WTC11 (cell line): ENCODE data around the gene SLAMF7. TPM values are rescaled to one million over a fixed set of nuclear protein-coding genes. Genes with fewer than 3 reads are reported as not detected.

Source experiments
- ATAC-seq: fragments of 200-7000 bp; cut with Tn5 transposase; 2 replicates; pipeline ENCODE4 v1.10.0; 2021; ENCODE audit warnings: mild to moderate bottlenecking, moderate library complexity
- CTCF ChIA-PET: fragments of 300-600 bp; sonication (Branson Sonifier 250); formaldehyde crosslinking; loops from one replicate; lab custom pipeline; 2021; ENCODE audit warnings: antibody characterized with exemption; lab: Charles Lee
- POLR2A ChIA-PET: fragments of 350-600 bp; sonication (Branson Sonifier 250); formaldehyde crosslinking; loops from one replicate; lab custom pipeline; 2021; ENCODE audit warnings: antibody characterized with exemption; lab: Charles Lee
- DNase-seq: peaks from one replicate; pipeline ENCODE4 v3.0.0; 2021; ENCODE audit warnings: low spot score
- H3K27ac Mint-ChIP-seq: 2 replicates; pipeline ENCODE4 v1.8.0; 2021; ENCODE audit warnings: mixed read lengths
- H3K27me3 Mint-ChIP-seq: 2 replicates; pipeline ENCODE4 v1.8.0; 2021; ENCODE audit warnings: low read depth, mild to moderate bottlenecking, moderate library complexity, mixed read lengths
- H3K36me3 Mint-ChIP-seq: 2 replicates; pipeline ENCODE4 v1.8.0; 2021; ENCODE audit warnings: mixed read lengths
- H3K4me1 Mint-ChIP-seq: 2 replicates; pipeline ENCODE4 v1.8.0; 2022; ENCODE audit warnings: mixed read lengths
- H3K4me3 Mint-ChIP-seq: 2 replicates; pipeline ENCODE4 v1.8.0; 2021; ENCODE audit warnings: mild to moderate bottlenecking, moderate library complexity, mixed read lengths
- H3K9me3 Mint-ChIP-seq: 2 replicates; pipeline ENCODE4 v1.8.0; 2021; ENCODE audit warnings: mixed read lengths
- ATF1 ChIP-seq: sonication (generic); formaldehyde crosslinking; IDR thresholded peaks from 2 replicates; pipeline ENCODE4 v1.8.1; 2023; ENCODE audit warnings: mild to moderate bottlenecking, moderate library complexity, missing genetic modification reagents
- ESRRA ChIP-seq: sonication (generic); formaldehyde crosslinking; IDR thresholded peaks from 2 replicates; pipeline ENCODE4 v1.8.1; 2022; ENCODE audit warnings: mild to moderate bottlenecking, missing genetic modification reagents, borderline replicate concordance
- FOXJ3 ChIP-seq: sonication (generic); formaldehyde crosslinking; IDR thresholded peaks from 2 replicates; pipeline ENCODE4 v1.9.0; 2021; ENCODE audit warnings: missing genetic modification reagents, mild to moderate bottlenecking, borderline replicate concordance
- FOXK1 ChIP-seq: sonication (generic); formaldehyde crosslinking; IDR thresholded peaks from 2 replicates; pipeline ENCODE4 v1.8.0; 2022; ENCODE audit warnings: mild to moderate bottlenecking, moderate library complexity, missing genetic modification reagents
- GRHL2 ChIP-seq: fragments of 250-450 bp; sonication (Bioruptor Pico); IDR thresholded peaks from 2 replicates; pipeline ENCODE4 v1.8.0; 2022; ENCODE audit warnings: mild to moderate bottlenecking, moderate library complexity; ENCODE audit not compliant: insufficient replicate concordance, severe bottlenecking
- NFYB ChIP-seq: sonication (generic); formaldehyde crosslinking; conservative IDR thresholded peaks from 2 replicates; pipeline ENCODE4 v1.8.0; 2022; ENCODE audit warnings: low read depth, missing genetic modification reagents
- RORB ChIP-seq: fragments of 250-450 bp; sonication (Bioruptor Pico); IDR thresholded peaks from 2 replicates; pipeline ENCODE4 v1.9.0; 2021; ENCODE audit warnings: mild to moderate bottlenecking
- SMAD3 ChIP-seq: sonication (generic); formaldehyde crosslinking; IDR thresholded peaks from 2 replicates; pipeline ENCODE4 v1.8.0; 2022; ENCODE audit warnings: missing genetic modification reagents, mild to moderate bottlenecking, borderline replicate concordance
- SOX15 ChIP-seq: fragments of 250-450 bp; sonication (Bioruptor Pico); IDR thresholded peaks from 2 replicates; pipeline ENCODE4 v1.9.0; 2021; ENCODE audit warnings: mild to moderate bottlenecking
- TCF7 ChIP-seq: sonication (generic); formaldehyde crosslinking; IDR thresholded peaks from 2 replicates; pipeline ENCODE4 v1.8.0; 2022; ENCODE audit warnings: mild to moderate bottlenecking, low read depth, missing genetic modification reagents, moderate library complexity
- TEAD4 ChIP-seq: sonication (generic); formaldehyde crosslinking; IDR thresholded peaks from 2 replicates; pipeline ENCODE4 v1.8.0; 2022; ENCODE audit warnings: mild to moderate bottlenecking, missing genetic modification reagents
- ZNF121 ChIP-seq: sonication (generic); formaldehyde crosslinking; IDR thresholded peaks from 2 replicates; pipeline ENCODE4 v1.8.0; 2023; ENCODE audit warnings: missing genetic modification reagents
- ZNF263 ChIP-seq: sonication (generic); formaldehyde crosslinking; IDR thresholded peaks from 2 replicates; pipeline ENCODE4 v1.8.1; 2022; ENCODE audit warnings: low read depth, mild to moderate bottlenecking, moderate library complexity, missing genetic modification reagents
- total RNA-seq: library from RNA; stranded (reverse); gene quantifications from 3 replicates; pipeline ENCODE4 v1.2.3, GENCODE V29; 2021
- TF ChIP-seq, protein P1 (sequence below): sonication (generic); formaldehyde crosslinking; IDR thresholded peaks from 2 replicates; pipeline ENCODE4 v1.8.0; 2023; ENCODE audit warnings: missing genetic modification reagents, mild to moderate bottlenecking, borderline replicate concordance
- TF ChIP-seq, protein P2 (sequence below): sonication (generic); formaldehyde crosslinking; IDR thresholded peaks from 2 replicates; pipeline ENCODE4 v1.8.0; 2022; ENCODE audit warnings: mild to moderate bottlenecking, missing genetic modification reagents
- TF ChIP-seq, protein P3 (sequence below): sonication (generic); formaldehyde crosslinking; conservative IDR thresholded peaks from 2 replicates; pipeline ENCODE4 v1.8.1; 2022; ENCODE audit warnings: mild to moderate bottlenecking, missing genetic modification reagents
- TF ChIP-seq, protein P4 (sequence below): fragments of 250-450 bp; sonication (Bioruptor Pico); conservative IDR thresholded peaks from 2 replicates; pipeline ENCODE4 v1.9.0; 2021; ENCODE audit warnings: mild to moderate bottlenecking
- TF ChIP-seq, protein P5 (sequence below): sonication (generic); formaldehyde crosslinking; conservative IDR thresholded peaks from 2 replicates; pipeline ENCODE4 v1.8.1; 2023; ENCODE audit warnings: mild to moderate bottlenecking, low read depth, missing genetic modification reagents, moderate library complexity

Gene SLAMF7
- total RNA-seq, 1 experiment from 2014 or later = 0.15 TPM

DNA sequence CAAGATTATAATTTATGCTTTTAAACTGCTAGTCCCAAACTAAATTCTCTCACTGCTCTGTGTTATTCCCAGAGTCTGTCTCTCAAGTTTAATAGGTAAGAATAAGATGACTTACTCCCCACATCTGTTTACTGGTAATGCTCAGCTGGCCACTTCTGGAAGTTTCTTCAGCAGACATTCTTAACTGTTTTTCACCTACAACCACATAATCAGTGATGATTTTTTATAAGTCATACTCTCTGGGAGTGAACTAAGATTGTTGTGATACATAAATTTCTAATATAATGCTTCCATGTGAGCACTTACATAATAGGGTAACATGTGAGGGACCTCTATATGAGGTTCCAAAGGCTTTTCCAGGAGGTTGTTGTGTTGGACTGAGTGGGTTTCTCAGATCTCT lies 8.7 kb downstream of the SLAMF7 start (continued):
- TF ChIP-seq, protein P1, sequence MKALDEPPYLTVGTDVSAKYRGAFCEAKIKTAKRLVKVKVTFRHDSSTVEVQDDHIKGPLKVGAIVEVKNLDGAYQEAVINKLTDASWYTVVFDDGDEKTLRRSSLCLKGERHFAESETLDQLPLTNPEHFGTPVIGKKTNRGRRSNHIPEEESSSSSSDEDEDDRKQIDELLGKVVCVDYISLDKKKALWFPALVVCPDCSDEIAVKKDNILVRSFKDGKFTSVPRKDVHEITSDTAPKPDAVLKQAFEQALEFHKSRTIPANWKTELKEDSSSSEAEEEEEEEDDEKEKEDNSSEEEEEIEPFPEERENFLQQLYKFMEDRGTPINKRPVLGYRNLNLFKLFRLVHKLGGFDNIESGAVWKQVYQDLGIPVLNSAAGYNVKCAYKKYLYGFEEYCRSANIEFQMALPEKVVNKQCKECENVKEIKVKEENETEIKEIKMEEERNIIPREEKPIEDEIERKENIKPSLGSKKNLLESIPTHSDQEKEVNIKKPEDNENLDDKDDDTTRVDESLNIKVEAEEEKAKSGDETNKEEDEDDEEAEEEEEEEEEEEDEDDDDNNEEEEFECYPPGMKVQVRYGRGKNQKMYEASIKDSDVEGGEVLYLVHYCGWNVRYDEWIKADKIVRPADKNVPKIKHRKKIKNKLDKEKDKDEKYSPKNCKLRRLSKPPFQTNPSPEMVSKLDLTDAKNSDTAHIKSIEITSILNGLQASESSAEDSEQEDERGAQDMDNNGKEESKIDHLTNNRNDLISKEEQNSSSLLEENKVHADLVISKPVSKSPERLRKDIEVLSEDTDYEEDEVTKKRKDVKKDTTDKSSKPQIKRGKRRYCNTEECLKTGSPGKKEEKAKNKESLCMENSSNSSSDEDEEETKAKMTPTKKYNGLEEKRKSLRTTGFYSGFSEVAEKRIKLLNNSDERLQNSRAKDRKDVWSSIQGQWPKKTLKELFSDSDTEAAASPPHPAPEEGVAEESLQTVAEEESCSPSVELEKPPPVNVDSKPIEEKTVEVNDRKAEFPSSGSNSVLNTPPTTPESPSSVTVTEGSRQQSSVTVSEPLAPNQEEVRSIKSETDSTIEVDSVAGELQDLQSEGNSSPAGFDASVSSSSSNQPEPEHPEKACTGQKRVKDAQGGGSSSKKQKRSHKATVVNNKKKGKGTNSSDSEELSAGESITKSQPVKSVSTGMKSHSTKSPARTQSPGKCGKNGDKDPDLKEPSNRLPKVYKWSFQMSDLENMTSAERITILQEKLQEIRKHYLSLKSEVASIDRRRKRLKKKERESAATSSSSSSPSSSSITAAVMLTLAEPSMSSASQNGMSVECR = no peak
- no peak for TF ChIP-seq FOXJ3 (CRISPR knock-in tag)
- TF ChIP-seq FOXK1 (CRISPR knock-in tag) = no peak
- TF ChIP-seq ATF1 = no peak
- TF ChIP-seq RORB (CRISPR knock-in tag) = no peak
- TF ChIP-seq TEAD4 (CRISPR knock-in tag) = no peak
- TF ChIP-seq SOX15 (CRISPR knock-in tag) = no peak
- TF ChIP-seq ZNF121 = no peak

DNA sequence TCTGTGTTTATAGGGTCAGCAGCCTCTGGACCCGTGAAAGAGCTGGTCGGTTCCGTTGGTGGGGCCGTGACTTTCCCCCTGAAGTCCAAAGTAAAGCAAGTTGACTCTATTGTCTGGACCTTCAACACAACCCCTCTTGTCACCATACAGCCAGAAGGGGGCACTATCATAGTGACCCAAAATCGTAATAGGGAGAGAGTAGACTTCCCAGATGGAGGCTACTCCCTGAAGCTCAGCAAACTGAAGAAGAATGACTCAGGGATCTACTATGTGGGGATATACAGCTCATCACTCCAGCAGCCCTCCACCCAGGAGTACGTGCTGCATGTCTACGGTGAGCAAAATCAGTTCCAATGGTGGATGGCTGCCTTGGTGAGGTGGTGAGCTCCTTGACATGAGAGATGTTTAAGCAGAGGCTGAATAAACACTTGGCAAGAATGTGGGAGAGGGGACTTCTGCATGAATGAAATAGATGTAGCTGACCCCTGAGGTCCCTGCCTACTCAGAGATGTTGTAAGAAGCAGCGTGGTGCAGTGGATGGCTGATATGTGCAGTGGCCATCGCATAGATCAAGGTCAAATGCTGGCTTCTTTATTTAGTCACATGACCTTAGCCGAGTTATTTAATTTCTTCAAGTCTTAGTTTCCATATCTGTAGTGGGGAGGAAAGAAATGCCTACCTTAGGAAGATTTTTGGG lies 9.3 kb downstream of the SLAMF7 start:
- ATAC-seq = peak; percentile 59
- CTCF ChIA-PET = interaction anchor here (0.8 to 2.7 kb wide), 11 partner anchors 20 to 143 kb away, joined by 3 to 20 read pairs (median 4); no protein-coding TSS in a partner anchor
- H3K27me3 Mint-ChIP-seq = peaks cover 16% of the 10 kb centered on the region
- no peaks in the 10 kb centered on the region for H3K9me3 Mint-ChIP-seq
- H3K4me1 Mint-ChIP-seq = peaks cover 35% of the 10 kb centered on the region
- no peak for DNase-seq
- H3K36me3 Mint-ChIP-seq = no peaks in the 10 kb centered on the region
- no peak for TF ChIP-seq ZNF121
- TF ChIP-seq, protein P2, sequence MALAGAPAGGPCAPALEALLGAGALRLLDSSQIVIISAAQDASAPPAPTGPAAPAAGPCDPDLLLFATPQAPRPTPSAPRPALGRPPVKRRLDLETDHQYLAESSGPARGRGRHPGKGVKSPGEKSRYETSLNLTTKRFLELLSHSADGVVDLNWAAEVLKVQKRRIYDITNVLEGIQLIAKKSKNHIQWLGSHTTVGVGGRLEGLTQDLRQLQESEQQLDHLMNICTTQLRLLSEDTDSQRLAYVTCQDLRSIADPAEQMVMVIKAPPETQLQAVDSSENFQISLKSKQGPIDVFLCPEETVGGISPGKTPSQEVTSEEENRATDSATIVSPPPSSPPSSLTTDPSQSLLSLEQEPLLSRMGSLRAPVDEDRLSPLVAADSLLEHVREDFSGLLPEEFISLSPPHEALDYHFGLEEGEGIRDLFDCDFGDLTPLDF (CRISPR knock-in tag) = no peak
- TF ChIP-seq, protein P3, sequence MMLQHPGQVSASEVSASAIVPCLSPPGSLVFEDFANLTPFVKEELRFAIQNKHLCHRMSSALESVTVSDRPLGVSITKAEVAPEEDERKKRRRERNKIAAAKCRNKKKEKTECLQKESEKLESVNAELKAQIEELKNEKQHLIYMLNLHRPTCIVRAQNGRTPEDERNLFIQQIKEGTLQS (CRISPR knock-in tag) = no peak
- TF ChIP-seq NFYB (CRISPR knock-in tag) = no peak
- no peak for TF ChIP-seq GRHL2 (CRISPR knock-in tag)
- no peak for TF ChIP-seq ZNF263 (CRISPR knock-in tag)
- TF ChIP-seq, protein P4, sequence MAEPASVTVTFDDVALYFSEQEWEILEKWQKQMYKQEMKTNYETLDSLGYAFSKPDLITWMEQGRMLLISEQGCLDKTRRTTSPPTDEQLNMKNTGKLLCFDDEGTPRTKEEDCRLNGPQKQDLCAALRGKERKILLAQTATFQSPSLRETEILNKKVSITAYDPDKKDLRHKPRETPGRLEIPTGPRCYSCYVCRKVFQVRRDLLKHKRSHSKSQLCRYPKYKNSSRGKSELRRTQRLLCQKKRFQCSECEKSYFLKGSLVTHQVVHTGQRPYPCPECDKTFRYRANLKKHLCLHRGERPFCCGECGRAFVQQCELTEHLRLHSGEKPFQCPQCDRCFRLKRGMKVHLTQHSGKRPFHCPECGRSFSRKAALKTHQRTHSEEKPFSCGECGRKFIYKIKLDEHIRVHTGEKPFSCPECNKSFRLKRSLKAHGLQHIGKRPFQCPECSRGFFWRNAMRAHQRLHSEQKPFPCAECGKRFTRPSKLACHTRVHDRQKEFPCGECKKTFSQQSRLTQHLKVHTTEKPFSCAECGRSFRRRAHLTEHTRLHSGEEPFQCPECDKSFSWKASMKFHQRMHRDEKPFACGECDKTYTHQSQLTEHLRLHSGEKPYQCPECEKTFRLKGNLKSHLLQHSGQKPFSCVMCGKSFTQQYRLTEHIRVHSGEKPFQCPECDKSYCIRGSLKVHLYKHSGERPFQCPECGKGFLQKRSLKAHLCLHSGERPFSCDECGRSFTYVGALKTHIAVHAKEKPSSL (CRISPR knock-in tag) = no peak
- TF ChIP-seq TCF7 = no peak
- TF ChIP-seq, protein P5, sequence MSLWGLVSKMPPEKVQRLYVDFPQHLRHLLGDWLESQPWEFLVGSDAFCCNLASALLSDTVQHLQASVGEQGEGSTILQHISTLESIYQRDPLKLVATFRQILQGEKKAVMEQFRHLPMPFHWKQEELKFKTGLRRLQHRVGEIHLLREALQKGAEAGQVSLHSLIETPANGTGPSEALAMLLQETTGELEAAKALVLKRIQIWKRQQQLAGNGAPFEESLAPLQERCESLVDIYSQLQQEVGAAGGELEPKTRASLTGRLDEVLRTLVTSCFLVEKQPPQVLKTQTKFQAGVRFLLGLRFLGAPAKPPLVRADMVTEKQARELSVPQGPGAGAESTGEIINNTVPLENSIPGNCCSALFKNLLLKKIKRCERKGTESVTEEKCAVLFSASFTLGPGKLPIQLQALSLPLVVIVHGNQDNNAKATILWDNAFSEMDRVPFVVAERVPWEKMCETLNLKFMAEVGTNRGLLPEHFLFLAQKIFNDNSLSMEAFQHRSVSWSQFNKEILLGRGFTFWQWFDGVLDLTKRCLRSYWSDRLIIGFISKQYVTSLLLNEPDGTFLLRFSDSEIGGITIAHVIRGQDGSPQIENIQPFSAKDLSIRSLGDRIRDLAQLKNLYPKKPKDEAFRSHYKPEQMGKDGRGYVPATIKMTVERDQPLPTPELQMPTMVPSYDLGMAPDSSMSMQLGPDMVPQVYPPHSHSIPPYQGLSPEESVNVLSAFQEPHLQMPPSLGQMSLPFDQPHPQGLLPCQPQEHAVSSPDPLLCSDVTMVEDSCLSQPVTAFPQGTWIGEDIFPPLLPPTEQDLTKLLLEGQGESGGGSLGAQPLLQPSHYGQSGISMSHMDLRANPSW (CRISPR knock-in tag) = no peak
- TF ChIP-seq SMAD3 (CRISPR knock-in tag) = no peak
- TF ChIP-seq ESRRA (CRISPR knock-in tag) = no peak
- POLR2A ChIA-PET = interaction anchor here (0.7 kb wide), 1 partner anchor 242 kb away, joined by 4 read pairs; no protein-coding TSS in a partner anchor
- H3K4me3 Mint-ChIP-seq = no peak overlapping the region
- no peak overlapping the region for H3K27ac Mint-ChIP-seq
